ENCODE data around the gene FSIP1. TPM values are rescaled to one million over a fixed set of nuclear protein-coding genes. Genes with fewer than 3 reads are reported as not detected.

FSIP1 gene
- total and polyA plus RNA-seq, 9 of the 15 experiments (the other 6 are each of a cell fraction or from before 2014, with no cell fraction given): 0.07 to 0.51 (median 0.29) TPM

DNA sequence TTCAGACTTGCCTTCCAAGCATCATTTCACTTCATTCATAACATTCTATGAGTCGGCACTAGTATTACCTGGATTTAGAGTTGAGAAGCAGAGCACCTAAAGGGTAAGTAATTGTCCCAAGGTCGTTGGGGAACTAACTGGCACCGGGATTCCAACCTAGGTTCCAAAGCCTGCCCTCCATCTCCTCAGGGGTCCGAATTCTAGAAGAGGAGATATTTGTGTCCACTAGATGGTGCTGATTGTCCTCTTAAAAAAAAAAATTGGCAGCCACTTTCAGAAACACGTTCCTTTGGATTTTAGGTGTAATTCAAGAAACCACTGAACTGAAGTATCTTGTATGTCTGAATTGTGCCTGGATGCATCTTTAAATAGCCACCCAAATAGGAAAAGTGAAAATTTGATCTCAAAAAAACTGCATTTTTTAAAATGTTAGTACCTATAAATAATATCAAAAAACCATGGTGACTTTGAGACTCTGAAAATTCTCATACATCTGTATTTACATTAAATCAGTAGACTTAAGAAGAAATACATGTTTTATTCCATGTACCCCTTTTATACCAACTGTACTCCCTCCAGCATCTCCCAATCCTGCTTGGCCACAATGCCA lies 3.9 kb upstream of the FSIP1 start (continued):
- TF ChIP-seq CBFA2T3 (IDR thresholded peaks at IDR 0.05): no peak
- TF ChIP-seq, protein P1, sequence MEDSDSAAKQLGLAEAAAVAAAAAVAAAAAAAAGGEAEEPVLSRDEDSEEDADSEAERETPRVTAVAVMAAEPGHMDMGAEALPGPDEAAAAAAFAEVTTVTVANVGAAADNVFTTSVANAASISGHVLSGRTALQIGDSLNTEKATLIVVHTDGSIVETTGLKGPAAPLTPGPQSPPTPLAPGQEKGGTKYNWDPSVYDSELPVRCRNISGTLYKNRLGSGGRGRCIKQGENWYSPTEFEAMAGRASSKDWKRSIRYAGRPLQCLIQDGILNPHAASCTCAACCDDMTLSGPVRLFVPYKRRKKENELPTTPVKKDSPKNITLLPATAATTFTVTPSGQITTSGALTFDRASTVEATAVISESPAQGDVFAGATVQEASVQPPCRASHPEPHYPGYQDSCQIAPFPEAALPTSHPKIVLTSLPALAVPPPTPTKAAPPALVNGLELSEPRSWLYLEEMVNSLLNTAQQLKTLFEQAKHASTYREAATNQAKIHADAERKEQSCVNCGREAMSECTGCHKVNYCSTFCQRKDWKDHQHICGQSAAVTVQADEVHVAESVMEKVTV (CRISPR knock-in tag; IDR thresholded peaks at IDR 0.05): peak; percentile 63
- TF ChIP-seq DIDO1 (tag; IDR thresholded peaks at IDR 0.05; ENCODE audit: low read depth): no peak
- TF ChIP-seq, protein P2, sequence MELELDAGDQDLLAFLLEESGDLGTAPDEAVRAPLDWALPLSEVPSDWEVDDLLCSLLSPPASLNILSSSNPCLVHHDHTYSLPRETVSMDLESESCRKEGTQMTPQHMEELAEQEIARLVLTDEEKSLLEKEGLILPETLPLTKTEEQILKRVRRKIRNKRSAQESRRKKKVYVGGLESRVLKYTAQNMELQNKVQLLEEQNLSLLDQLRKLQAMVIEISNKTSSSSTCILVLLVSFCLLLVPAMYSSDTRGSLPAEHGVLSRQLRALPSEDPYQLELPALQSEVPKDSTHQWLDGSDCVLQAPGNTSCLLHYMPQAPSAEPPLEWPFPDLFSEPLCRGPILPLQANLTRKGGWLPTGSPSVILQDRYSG (tag; conservative IDR thresholded peaks at IDR 0.05; ENCODE audit: low read depth): no peak
- TF ChIP-seq, protein P3, sequence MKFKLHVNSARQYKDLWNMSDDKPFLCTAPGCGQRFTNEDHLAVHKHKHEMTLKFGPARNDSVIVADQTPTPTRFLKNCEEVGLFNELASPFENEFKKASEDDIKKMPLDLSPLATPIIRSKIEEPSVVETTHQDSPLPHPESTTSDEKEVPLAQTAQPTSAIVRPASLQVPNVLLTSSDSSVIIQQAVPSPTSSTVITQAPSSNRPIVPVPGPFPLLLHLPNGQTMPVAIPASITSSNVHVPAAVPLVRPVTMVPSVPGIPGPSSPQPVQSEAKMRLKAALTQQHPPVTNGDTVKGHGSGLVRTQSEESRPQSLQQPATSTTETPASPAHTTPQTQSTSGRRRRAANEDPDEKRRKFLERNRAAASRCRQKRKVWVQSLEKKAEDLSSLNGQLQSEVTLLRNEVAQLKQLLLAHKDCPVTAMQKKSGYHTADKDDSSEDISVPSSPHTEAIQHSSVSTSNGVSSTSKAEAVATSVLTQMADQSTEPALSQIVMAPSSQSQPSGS (CRISPR knock-in tag; IDR thresholded peaks at IDR 0.05): no peak
- no peak for TF ChIP-seq HDAC8 (tag; IDR thresholded peaks at IDR 0.05)
- TF ChIP-seq TBL1XR1 (IDR thresholded peaks at IDR 0.05; ENCODE audit: low read length in 2 of 2): no peak
- no peak for TF ChIP-seq NR1H2 (CRISPR knock-in tag; IDR thresholded peaks at IDR 0.05)
- TF ChIP-seq STAG1 (CRISPR knock-in tag; IDR thresholded peaks at IDR 0.05; ENCODE audit: borderline replicate concordance): no peak
- no peak for TF ChIP-seq GABPA (tag; conservative IDR thresholded peaks at IDR 0.05; ENCODE audit: low read depth)
- TF ChIP-seq CHD4 (IDR thresholded peaks at IDR 0.05; ENCODE audit: insufficient read depth, insufficient replicate concordance, low read depth, low read length, poor library complexity, severe bottlenecking): no peak
- no peak for TF ChIP-seq TCF7L2 (IDR thresholded peaks at IDR 0.05; ENCODE audit: low read depth, low read length)
- no peak for TF ChIP-seq SRSF9 (IDR thresholded peaks at IDR 0.05; ENCODE audit: borderline replicate concordance, low read depth, low read length)
- TF ChIP-seq, protein P4, sequence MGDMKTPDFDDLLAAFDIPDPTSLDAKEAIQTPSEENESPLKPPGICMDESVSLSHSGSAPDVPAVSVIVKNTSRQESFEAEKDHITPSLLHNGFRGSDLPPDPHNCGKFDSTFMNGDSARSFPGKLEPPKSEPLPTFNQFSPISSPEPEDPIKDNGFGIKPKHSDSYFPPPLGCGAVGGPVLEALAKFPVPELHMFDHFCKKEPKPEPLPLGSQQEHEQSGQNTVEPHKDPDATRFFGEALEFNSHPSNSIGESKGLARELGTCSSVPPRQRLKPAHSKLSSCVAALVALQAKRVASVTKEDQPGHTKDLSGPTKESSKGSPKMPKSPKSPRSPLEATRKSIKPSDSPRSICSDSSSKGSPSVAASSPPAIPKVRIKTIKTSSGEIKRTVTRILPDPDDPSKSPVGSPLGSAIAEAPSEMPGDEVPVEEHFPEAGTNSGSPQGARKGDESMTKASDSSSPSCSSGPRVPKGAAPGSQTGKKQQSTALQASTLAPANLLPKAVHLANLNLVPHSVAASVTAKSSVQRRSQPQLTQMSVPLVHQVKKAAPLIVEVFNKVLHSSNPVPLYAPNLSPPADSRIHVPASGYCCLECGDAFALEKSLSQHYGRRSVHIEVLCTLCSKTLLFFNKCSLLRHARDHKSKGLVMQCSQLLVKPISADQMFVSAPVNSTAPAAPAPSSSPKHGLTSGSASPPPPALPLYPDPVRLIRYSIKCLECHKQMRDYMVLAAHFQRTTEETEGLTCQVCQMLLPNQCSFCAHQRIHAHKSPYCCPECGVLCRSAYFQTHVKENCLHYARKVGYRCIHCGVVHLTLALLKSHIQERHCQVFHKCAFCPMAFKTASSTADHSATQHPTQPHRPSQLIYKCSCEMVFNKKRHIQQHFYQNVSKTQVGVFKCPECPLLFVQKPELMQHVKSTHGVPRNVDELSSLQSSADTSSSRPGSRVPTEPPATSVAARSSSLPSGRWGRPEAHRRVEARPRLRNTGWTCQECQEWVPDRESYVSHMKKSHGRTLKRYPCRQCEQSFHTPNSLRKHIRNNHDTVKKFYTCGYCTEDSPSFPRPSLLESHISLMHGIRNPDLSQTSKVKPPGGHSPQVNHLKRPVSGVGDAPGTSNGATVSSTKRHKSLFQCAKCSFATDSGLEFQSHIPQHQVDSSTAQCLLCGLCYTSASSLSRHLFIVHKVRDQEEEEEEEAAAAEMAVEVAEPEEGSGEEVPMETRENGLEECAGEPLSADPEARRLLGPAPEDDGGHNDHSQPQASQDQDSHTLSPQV (IDR thresholded peaks at IDR 0.05): no peak
- no peak for TF ChIP-seq ZNF583 (CRISPR knock-in tag; IDR thresholded peaks at IDR 0.05)

All from K562 (cell line).